ENCODE measurements around the gene PLPP1.
"Not testable (repeated sequence)": the region's sequence is repeated elsewhere in the genome, so short reads cannot be mapped to it uniquely, and the experiment has no call there.

The PLPP1 gene

DNA sequence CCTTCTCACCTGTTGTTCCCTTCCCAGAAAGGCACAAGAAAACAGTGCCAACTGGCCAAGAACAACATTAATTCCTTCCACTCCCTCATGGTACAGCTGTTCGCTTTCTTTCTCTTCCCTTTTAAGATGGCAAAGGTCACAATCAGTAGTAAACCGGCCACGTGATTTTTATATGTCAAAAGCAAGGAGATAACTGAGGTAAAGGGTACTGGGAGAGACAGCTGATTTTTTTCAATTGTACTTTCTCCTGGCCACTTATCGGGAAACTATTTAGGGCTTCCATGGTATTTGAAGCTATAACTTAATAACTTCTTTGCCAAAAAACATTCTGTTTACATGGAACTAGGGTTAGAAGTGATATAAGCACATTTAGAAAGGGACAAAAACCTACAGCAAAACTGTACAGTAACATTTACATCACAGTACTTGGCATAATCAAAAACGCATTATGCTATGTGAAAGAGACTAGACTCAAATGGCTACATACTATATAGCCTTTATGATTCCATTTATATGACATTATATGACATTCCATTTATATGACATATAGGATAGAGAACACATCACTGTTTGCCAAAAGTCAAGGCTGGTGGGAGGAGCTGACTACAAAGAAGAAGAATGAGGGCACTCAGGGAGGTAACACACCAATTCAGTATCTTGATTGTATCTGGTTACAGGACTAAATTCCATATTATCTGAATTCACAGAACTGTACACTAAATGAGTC lies 24.8 kb downstream of the PLPP1 start:
- no peak overlapping the region for H3K4me3 ChIP-seq (ENCODE audit: low read depth, low read length)
- DNase-seq (ENCODE audit: low read depth) = peak; percentile 23

DNA sequence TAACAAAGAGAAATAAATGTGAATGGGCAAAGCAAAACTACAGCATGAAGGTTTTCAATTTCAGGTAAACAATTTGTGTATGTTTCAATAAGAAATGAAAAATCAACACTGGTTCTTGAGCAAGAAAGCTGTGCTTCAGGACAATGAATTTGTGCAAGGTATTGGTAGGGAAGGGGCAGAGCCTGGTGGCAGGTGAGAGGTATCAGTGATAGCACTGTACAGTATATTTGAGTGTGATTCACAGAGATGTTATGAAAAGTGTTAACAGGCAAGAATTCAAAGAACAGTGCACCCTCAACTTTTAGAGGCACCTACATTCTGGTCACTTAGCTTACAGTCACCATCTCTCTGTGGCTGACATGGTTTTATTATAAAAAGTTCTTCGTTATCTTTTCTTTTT lies 25.7 kb downstream of the PLPP1 start:
- H3K4me3 ChIP-seq (ENCODE audit: low read depth, low read length) = no peak overlapping the region

DNA sequence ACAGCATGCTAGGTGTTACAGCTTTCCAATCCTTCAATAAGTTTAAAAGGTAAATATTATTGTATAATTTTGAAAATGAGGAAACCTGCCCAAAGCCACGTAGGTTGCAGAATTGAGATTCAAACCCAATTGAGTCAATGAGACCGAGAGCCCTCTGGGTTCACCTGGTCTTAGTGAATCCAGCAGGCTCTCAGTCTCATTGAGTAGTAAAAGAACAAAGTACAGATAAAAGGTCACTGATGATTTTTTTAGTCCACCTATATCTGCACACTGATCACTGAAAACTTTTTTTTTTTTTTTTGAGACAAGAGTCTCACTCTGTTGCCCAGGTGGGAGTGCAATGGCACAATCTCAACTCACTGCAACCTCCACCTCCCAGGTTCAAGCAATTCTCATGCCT lies 27.2 kb downstream of the PLPP1 start:
- H3K4me3 ChIP-seq (ENCODE audit: low read depth, low read length) = no peak overlapping the region
- no peak for DNase-seq (ENCODE audit: low read depth)

More for the DNA sequence above, 25.7 kb downstream of the PLPP1 start:
- DNase-seq (ENCODE audit: low read depth) = no peak

DNA sequence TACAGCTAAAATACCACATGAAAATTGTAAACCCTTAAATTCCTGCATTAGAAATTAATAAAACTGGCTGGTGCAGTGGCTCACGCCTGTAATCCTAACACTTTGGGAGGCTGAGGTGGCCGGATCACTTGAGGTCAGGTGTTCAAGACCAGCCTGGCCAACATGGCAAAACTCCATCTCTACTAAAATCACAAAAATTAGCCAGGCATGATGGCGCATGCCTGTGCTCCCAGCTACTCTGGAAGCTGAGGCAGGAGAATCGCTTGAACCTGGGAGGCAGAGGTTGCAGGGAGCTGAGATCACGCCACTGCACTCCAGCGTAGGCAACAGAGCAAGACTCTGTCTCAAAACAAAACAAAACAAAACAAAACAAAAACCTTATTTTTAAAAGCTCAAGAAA lies 29.1 kb downstream of the PLPP1 start:
- not testable (repeated sequence) for H3K4me3 ChIP-seq (ENCODE audit: low read depth, low read length); DNase-seq (ENCODE audit: low read depth)

DNA sequence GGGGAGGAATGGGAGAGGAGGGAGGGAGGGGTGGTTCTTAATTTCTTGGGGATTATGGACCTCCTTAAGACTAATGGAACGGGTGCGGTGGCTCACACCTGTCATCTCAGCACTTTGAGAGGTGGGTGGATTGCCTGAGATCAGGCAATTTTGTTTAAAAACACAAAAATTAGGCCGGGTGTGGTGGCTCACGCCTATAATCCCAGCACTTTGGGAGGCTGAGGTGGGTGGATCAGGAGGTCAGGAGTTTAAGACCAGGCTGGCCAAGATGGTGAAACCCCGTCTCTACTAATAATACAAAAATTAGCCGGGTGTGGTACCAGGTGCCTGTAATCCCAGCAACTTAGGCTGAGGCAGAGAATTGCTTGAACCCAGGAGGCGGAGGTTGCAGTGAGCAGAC lies 30.8 kb downstream of the PLPP1 start:
- H3K4me3 ChIP-seq (ENCODE audit: low read depth, low read length); DNase-seq (ENCODE audit: low read depth): not testable (repeated sequence)

DNA sequence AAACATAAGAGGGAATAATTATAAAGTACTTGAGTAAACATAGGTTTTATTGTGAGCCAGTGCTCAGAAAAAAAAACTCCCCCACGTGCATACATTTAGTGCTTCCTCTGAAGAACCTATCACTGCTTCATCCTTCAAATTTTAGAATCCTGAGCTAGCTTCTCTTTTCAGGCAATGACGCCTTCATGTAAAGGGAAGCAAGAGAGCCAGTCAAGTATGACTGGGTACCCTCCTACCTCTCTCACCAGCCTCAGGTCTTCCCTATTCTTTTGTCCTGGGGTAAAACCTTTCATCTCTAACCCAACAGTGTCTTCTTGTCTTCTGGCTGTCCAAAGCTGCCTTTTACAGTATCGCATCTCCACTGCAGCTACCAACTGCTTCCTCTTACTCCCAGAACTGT lies 32.0 kb downstream of the PLPP1 start:
- DNase-seq (ENCODE audit: low read depth) = no peak
- H3K4me3 ChIP-seq (ENCODE audit: low read depth, low read length) = no peak overlapping the region

DNA sequence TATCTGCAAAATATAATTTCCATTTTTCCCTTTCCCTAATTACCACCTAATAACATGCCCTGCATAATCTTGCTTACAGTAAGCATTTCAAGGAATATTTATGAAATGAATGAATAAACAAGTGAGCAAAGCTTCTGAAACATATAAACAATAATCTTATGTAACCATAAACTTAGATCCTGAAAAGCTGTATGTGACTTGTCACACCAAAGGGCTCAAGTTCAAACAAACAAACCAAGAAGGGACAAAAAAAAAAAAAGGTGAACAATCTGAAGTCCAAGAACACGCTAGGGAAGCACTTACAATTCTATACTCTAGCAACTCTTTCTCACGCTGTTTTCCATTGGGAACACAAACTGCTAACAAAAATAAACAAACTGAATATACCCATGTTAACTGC lies 36.3 kb downstream of the PLPP1 start:
- DNase-seq (ENCODE audit: low read depth) = no peak
- H3K4me3 ChIP-seq (ENCODE audit: low read depth, low read length) = no peak overlapping the region

DNA sequence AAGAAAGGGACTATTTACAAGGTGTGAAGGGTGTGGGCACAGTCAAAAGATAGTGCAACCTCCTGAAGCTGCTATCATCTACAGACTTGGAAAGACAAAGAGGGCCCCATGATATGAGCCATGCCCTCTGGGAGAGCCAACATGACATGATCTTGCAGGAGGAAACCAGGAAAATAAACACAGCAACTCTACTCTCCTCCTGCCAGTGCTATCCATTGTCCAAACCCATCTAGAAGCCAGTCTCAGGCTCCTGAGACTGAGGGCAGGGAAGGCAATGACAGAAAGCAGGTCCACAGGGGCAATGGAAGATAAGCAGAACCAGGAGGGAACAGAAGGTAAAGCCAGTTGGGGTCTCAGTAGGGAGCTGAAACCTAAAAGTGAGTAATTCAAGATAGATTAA lies 37.1 kb downstream of the PLPP1 start:
- no peak overlapping the region for H3K4me3 ChIP-seq (ENCODE audit: low read depth, low read length)
- DNase-seq (ENCODE audit: low read depth) = no peak

DNA sequence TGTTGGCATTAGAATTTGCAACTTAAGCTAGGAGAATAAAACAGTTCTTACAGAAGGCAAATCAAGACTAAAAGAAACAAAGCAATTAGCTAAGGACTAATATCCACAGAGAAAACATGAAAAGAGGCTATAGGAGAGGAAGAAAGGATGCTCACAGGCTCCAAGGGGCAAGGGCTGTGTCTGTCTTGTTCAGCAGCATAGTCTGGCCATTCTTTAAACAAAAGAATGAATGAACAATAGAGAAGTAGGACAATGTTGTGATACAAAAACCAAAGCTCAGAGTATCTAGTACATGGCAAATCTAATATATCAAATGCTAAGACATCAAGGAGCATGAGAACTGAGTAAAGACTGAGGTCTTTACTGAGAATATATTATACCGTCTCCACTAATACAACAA lies 39.5 kb downstream of the PLPP1 start:
- no peak overlapping the region for H3K4me3 ChIP-seq (ENCODE audit: low read depth, low read length)
- DNase-seq (ENCODE audit: low read depth) = no peak

DNA sequence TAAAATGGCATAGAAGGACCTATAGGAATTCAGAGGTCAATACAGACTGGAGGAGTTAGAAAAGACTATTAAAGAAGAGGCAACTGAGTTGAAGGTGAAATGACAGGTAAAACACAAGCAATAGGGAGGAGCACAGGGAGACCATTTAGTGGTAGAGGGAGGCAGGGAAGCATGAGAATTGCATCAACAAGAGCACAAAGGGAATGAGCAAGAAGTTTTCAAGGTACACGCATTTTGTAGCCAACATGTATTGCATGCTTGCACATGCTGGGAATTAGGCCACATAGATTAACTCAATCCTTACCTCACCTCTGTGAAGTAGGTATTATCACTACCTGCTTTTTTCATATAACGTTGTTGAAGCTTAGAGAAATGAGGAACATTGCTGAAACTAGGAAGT lies 42.3 kb downstream of the PLPP1 start:
- no peak for DNase-seq (ENCODE audit: low read depth)
- H3K4me3 ChIP-seq (ENCODE audit: low read depth, low read length) = no peak overlapping the region

DNA sequence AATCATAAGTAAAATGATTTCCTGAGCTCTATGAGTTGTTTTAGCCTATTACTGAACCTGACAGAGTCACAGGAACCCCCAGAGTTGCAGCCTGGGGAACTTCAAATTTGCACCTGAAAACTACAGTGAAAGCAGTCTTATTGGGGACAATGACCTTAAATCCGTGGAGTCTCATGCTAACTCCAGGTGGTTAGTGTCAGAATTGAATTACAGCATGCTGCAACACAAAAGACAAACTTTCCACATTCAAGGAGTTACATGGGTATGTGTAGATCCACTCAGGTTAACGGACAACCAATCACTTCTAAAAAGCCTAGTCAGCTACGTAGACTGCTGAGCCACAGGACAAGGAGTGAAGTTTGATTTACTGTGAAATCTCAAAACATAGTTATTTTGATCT lies 49.7 kb downstream of the PLPP1 start:
- no peak overlapping the region for H3K4me3 ChIP-seq (ENCODE audit: low read depth, low read length)
- no peak for DNase-seq (ENCODE audit: low read depth)

DNA sequence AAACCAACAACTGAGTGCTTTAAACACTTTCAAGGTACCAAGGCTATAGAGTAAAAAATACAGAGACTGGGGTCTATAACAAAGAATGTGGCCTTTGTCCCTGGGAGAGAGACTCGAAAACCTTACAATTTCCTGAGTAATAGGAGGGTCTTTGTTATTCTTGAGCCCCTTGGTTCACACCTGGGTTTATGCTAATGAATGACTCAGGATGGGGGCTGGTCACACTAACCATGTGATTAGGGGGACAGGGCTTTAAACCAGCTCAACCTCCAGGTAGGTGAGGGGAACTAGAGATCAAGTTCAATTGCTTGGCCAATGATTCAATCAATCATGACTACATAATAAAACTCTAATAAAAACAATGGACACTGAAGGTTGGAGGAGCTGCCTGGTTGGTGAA lies 50.2 kb downstream of the PLPP1 start:
- no peak overlapping the region for H3K4me3 ChIP-seq (ENCODE audit: low read depth, low read length)
- DNase-seq (ENCODE audit: low read depth) = no peak

DNA sequence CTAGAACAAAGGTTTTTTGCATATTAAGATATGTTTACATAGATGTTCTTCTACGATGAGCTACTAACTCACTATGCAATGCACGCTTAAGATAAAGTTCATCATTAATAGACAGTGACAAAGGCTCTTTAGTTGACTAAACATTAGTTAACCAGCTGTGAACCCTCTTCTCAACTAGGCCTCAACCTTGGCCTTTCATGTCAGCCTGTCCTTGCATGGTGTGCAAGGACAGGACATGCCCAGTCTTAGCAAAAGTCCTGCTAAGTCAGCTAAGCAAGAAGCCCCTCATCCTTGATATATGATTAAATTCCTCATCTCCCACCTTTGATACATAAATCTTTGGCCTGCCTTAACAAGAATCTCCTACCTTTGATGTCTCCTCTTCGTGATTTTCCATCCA lies 50.9 kb downstream of the PLPP1 start:
- DNase-seq (ENCODE audit: low read depth) = no peak
- no peak overlapping the region for H3K4me3 ChIP-seq (ENCODE audit: low read depth, low read length)

DNA sequence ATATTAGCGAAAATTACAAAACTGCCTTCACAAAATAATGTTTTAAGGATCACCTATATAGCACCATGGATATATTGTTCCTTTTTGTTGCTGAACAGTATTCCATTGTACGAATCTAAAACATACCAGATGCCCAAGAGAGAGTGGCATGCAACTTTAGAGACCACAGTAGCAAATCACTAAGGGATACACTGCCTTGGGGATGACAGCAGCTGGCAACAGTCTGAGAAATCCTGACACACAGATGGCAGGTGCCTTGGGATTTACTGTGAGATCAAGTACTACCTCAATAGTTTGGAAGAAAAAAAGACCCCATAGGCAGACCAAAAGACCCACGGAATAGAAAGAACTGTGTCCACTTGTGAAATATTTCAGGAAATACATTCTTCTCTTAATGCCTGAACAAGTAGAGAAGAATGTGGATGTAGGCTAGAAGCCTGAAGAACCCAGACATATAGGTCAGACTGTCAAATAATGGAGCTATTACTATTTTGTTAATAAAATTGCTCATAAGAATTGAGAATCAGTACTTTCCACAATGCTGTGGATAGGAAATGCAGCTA lies 53.4 kb downstream of the PLPP1 start:
- H3K4me3 ChIP-seq (ENCODE audit: low read depth, low read length) = no peak overlapping the region
- DNase-seq (ENCODE audit: low read depth) = peak; percentile 28

DNA sequence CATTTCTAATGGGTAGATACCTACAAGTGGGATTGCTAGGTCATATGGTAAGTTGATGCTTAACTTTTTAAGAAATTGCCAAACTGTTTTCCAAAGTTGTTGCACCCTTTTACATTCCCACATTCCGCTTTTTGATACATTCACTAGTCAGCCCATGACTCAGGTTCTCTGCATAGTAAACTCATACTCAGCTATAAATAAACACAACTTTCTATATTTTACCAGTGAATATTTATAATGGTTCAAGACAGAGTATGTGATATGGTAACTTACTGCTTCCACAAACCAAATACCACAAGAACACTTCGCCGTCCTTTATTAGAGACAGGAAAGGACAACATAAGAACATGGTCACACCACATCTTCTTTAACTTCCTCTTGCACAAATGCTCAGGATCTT lies 54.0 kb downstream of the PLPP1 start:
- peak; percentile 6 for DNase-seq (ENCODE audit: low read depth)
- no peak overlapping the region for H3K4me3 ChIP-seq (ENCODE audit: low read depth, low read length)

DNA sequence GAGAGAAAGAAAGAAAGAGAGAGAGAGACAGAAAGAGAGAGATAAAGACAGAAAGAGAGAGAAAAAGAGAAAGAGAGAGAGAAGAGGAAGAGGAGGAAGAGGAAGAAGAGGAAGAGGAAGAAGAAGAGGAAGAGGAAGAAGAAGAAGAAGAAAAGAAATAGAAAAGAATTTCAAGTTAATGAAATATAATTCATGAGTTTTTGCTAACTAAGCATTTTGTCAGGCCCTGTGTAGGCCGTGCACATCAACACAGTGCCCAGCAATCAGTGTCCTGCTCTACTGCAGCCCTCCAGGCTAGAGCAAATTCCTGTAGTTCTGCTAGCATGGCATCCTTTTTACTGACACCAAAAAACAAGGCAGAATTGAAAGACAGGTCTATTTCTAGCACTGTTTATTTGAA lies 62.1 kb downstream of the PLPP1 start:
- no peak overlapping the region for H3K4me3 ChIP-seq (ENCODE audit: low read depth, low read length)
- no peak for DNase-seq (ENCODE audit: low read depth)

DNA sequence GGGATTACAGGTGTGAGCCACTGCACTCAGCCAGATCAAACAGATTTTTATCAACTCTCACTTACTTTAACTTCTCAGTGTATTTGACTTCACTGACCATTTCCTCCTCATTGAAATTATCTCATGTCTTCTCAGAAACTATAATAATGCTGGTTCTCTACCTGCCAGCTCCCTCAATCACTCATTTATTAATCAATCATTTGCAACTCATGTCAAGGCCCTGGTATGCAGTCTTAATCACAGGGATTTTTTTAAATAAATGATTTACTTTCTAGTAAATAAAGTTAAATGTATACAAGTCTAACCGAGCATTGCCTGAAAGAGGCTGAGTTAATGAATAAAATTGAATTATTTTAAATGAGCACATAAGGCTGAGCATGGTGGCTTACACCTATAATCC lies 63.3 kb downstream of the PLPP1 start:
- no peak for DNase-seq (ENCODE audit: low read depth)
- H3K4me3 ChIP-seq (ENCODE audit: low read depth, low read length) = no peak overlapping the region

DNA sequence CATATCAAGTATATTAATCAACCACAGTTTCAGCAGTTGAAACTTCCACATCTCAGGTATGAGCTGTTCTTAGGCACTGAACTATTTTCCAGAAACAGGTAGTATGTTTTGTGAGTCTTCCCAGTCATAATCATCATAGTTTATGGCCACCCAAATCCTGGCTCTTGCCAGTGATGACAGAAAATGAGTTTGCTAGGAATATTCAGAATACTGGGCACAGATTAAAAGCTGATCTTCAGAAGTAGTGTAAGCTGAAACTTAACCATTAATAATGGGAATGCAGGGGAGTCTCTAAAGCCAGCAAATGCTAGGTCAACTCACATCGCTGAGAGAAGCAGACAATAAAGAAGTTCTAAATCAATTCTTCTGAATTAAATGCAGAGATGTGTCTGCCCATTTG lies 64.5 kb downstream of the PLPP1 start:
- H3K4me3 ChIP-seq (ENCODE audit: low read depth, low read length) = no peak overlapping the region
- DNase-seq (ENCODE audit: low read depth) = no peak

DNA sequence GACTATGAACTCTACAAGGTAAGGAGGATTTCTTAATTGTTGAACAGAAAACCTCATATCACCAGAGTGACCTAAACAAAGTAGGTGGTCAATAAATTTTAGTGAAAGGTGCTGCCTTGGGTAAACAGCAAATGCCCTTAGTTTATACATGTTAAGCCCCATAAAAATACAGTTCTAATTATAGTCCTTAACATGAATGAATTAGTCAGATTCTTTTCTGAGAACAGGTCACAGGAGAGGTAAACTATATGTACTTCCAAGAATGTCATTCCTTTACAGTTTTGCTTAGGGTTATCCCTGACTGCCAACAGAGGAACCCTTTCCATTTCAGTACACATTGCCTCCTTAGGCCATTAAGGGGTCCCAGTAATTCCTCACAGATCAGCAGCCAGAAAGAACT lies 64.9 kb downstream of the PLPP1 start:
- no peak overlapping the region for H3K4me3 ChIP-seq (ENCODE audit: low read depth, low read length)
- DNase-seq (ENCODE audit: low read depth) = no peak

DNA sequence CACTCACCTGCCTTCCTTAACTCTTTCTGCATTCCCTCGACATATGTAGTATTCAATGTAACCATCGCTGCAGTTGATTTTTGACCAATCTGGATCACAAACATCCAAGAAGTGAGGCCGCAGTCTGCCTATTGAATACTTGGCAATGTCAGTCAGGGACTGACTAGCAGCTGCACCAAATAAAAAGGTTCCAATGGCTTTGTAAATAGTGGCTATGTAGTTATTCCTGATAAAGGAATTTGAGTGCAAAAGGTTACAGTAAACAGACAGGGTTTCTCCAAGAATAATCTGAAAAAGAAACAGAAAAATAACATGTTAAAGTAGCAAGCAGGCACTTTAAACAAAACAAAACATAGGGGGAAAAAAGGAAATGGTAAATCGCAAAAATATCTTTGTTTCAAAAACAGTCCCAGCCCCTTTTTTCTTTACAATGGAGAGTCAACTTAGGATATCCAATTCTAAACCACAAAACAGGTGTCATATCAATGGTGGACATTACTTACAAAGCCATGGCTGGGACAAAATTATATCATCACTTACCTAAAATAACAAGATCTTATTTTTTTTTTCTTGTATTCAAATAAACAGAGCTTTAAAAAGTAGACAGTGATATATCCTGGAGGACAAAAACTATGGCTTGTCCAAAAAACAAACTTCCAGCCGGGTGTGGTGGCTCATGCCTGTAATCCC lies 66.8 kb downstream of the PLPP1 start:
- no peak for DNase-seq (ENCODE audit: low read depth)
- no peak overlapping the region for H3K4me3 ChIP-seq (ENCODE audit: low read depth, low read length)

DNA sequence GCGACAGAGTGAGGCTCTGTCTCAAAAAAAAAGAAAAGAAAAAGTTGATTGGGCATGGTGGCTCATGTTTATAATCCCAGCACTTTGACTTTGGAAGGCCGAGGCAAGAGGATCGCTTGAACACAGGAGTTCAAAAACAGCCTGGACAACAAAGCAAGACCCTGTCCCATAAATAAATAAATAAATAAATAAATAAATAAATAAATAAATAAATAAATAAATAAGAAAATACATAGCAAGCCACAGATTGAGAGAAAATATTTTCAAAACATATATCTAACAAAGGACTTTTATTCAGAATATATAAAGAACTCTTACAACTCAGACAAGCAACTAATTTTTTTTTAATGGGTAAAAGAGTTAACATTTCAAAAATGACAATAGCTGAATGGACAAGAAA lies 71.2 kb downstream of the PLPP1 start:
- no peak for DNase-seq (ENCODE audit: low read depth)
- no peak overlapping the region for H3K4me3 ChIP-seq (ENCODE audit: low read depth, low read length)
